ENCODE results near the gene CBLC. TPM values are rescaled to one million over a fixed set of nuclear protein-coding genes. Genes with fewer than 3 reads are reported as not detected.
"Not testable (repeated sequence)": the region's sequence is repeated elsewhere in the genome, so short reads cannot be mapped to it uniquely, and the experiment has no call there.

The CBLC gene
- total RNA-seq, 1 experiment from 2014 or later, result 0.80 TPM

DNA sequence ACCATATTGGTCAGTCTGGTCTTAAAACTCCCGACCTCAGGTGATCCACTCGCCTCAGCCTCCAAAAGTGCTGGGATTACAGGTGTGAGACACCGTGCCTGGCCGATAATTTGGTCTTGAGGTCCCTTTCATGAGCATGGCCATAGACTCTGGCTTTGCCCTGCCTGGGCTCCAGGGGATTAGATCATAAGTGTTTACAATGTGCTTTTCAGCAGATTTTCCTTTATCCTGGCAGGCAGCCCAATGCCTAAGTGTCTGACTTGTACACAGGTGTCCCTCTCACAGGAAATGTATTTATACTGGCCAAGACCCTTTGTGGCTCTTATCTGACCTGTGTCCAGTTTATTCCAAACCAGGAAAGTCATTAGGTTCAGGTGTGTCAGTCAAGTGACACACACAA is 47.1 kb downstream of the CBLC start:
- ATAC-seq, result no peak
- POLR2A ChIA-PET, result no interaction called here
- Histone ChIP-seq H3K9me3 (ENCODE audit: control insufficient read depth, insufficient read depth, low read depth, low read length) (no peaks in the 10 kb centered on the region), H3K4me3 (ENCODE audit: low read depth in 2 of 2, low read length in 2 of 2) (no peak overlapping the region), H3K27me3 (ENCODE audit: control insufficient read depth, insufficient read depth, low read length) (no peaks in the 10 kb centered on the region), H3K27ac (ENCODE audit: low read length) (no peak overlapping the region), H3K36me3 (ENCODE audit: control insufficient read depth, insufficient read depth, low read length) (no peaks in the 10 kb centered on the region), H3K4me1 (ENCODE audit: control insufficient read depth, insufficient read depth, low read length) (no peaks in the 10 kb centered on the region)
- no peak for DNase-seq (ENCODE audit: low read depth, low spot score)
- no peak for TF ChIP-seq POLR2AphosphoS5 (IDR thresholded peaks at IDR 0.05; ENCODE audit: low read depth, low read length)
- TF ChIP-seq, protein P1, sequence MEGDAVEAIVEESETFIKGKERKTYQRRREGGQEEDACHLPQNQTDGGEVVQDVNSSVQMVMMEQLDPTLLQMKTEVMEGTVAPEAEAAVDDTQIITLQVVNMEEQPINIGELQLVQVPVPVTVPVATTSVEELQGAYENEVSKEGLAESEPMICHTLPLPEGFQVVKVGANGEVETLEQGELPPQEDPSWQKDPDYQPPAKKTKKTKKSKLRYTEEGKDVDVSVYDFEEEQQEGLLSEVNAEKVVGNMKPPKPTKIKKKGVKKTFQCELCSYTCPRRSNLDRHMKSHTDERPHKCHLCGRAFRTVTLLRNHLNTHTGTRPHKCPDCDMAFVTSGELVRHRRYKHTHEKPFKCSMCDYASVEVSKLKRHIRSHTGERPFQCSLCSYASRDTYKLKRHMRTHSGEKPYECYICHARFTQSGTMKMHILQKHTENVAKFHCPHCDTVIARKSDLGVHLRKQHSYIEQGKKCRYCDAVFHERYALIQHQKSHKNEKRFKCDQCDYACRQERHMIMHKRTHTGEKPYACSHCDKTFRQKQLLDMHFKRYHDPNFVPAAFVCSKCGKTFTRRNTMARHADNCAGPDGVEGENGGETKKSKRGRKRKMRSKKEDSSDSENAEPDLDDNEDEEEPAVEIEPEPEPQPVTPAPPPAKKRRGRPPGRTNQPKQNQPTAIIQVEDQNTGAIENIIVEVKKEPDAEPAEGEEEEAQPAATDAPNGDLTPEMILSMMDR (IDR thresholded peaks at IDR 0.05), result no peak
- TF ChIP-seq, protein P2, sequence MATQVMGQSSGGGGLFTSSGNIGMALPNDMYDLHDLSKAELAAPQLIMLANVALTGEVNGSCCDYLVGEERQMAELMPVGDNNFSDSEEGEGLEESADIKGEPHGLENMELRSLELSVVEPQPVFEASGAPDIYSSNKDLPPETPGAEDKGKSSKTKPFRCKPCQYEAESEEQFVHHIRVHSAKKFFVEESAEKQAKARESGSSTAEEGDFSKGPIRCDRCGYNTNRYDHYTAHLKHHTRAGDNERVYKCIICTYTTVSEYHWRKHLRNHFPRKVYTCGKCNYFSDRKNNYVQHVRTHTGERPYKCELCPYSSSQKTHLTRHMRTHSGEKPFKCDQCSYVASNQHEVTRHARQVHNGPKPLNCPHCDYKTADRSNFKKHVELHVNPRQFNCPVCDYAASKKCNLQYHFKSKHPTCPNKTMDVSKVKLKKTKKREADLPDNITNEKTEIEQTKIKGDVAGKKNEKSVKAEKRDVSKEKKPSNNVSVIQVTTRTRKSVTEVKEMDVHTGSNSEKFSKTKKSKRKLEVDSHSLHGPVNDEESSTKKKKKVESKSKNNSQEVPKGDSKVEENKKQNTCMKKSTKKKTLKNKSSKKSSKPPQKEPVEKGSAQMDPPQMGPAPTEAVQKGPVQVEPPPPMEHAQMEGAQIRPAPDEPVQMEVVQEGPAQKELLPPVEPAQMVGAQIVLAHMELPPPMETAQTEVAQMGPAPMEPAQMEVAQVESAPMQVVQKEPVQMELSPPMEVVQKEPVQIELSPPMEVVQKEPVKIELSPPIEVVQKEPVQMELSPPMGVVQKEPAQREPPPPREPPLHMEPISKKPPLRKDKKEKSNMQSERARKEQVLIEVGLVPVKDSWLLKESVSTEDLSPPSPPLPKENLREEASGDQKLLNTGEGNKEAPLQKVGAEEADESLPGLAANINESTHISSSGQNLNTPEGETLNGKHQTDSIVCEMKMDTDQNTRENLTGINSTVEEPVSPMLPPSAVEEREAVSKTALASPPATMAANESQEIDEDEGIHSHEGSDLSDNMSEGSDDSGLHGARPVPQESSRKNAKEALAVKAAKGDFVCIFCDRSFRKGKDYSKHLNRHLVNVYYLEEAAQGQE (IDR thresholded peaks at IDR 0.05; ENCODE audit: insufficient read depth in 1 of 2, low read depth in 2 of 2, low read length in 1 of 2), result no peak
- no peak for TF ChIP-seq SIN3A (IDR thresholded peaks at IDR 0.05; ENCODE audit: borderline replicate concordance, insufficient read depth, low read depth, low read length)
- no peak for TF ChIP-seq TCF7L2 (IDR thresholded peaks at IDR 0.05; ENCODE audit: low read depth, low read length)
- no TSS peak for BruUV-seq (replicated peaks)
- CTCF ChIA-PET, result no interaction called here
- intact Hi-C loops (cut with micrococcal nuclease; ENCODE audit: unreplicated experiment), result no loop called here
- in situ Hi-C loops (cut with HindIII; ENCODE audit: low pct_unique_long_range_greater_than_20kb, low sequenced_read_pairs), result no loop called here

DNA sequence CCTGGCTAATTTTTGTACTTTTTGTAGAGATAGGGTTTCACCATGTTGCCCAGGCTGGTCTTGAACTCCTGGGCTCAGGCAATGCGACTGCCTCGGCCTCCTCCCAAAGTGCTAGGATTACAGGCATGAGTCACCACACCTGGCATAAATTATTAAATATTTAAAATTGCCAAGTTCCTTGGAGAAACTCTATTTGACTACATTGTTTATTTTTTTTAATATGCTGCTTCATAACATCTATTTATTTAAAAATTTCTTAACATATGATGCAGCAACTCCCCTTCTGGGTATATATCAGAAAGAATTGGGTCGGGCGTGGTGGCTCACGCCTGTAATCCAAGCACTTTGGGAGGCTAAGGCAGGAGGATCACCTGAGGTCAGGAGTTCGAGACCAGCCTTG is 55.2 kb downstream of the CBLC start:
- H3K9me3 ChIP-seq (ENCODE audit: control insufficient read depth, insufficient read depth, low read depth, low read length); H3K27ac ChIP-seq (ENCODE audit: low read length); H3K36me3 ChIP-seq (ENCODE audit: control insufficient read depth, insufficient read depth, low read length); intact Hi-C loops (cut with micrococcal nuclease; ENCODE audit: unreplicated experiment); H3K27me3 ChIP-seq (ENCODE audit: control insufficient read depth, insufficient read depth, low read length); H3K4me3 ChIP-seq (ENCODE audit: low read depth in 2 of 2, low read length in 2 of 2); DNase-seq (ENCODE audit: low read depth, low spot score); ATAC-seq; H3K4me1 ChIP-seq (ENCODE audit: control insufficient read depth, insufficient read depth, low read length); BruUV-seq (replicated peaks); POLR2A ChIA-PET; in situ Hi-C loops (cut with HindIII; ENCODE audit: low pct_unique_long_range_greater_than_20kb, low sequenced_read_pairs); CTCF ChIA-PET: not testable (repeated sequence)

DNA sequence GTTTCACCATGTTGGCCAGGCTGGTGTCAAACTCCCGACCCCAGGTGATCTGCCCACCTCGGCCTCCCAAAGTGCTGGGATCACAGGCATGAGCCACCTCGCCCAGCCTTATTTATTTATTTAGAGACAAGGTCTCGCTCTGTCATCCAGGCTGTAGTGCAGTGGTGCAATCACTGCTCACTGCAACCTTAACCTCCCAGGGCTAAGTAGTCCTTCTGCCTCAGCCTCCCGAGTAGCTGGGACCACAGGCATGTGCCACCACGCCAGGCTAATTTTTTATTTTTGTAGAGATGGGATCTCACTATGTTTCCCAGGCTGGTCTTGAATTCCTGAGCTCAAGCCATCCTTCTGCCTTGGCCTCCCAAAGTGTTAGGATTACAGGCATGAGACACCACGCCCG is 56.7 kb downstream of the CBLC start:
- H3K27ac ChIP-seq (ENCODE audit: low read length); H3K9me3 ChIP-seq (ENCODE audit: control insufficient read depth, insufficient read depth, low read depth, low read length); intact Hi-C loops (cut with micrococcal nuclease; ENCODE audit: unreplicated experiment); H3K4me3 ChIP-seq (ENCODE audit: low read depth in 2 of 2, low read length in 2 of 2); H3K27me3 ChIP-seq (ENCODE audit: control insufficient read depth, insufficient read depth, low read length); in situ Hi-C loops (cut with HindIII; ENCODE audit: low pct_unique_long_range_greater_than_20kb, low sequenced_read_pairs); DNase-seq (ENCODE audit: low read depth, low spot score); CTCF ChIA-PET; ATAC-seq; H3K36me3 ChIP-seq (ENCODE audit: control insufficient read depth, insufficient read depth, low read length); BruUV-seq (replicated peaks); H3K4me1 ChIP-seq (ENCODE audit: control insufficient read depth, insufficient read depth, low read length): not testable (repeated sequence)
- POLR2A ChIA-PET, result interaction anchor here (0.6 kb wide), 1 partner anchor 192 kb away, joined by 6 read pairs; no protein-coding TSS in a partner anchor
